HG03066 (cell line): Measurements from ENCODE around the gene CMTM3.
A peak's percentile ranks its signal among the peaks of the same experiment; 100 is the strongest.
"Not testable (repeated sequence)": the region's sequence is repeated elsewhere in the genome, so short reads cannot be mapped to it uniquely, and the experiment has no call there.

Experiments
- ATAC-seq: cut with Tn5 transposase; IDR thresholded peaks from one replicate; pipeline ENCODE4 v1.9.1; 2021; ENCODE audit warnings: low read depth; ENCODE audit not compliant: unreplicated experiment

The CMTM3 gene

DNA sequence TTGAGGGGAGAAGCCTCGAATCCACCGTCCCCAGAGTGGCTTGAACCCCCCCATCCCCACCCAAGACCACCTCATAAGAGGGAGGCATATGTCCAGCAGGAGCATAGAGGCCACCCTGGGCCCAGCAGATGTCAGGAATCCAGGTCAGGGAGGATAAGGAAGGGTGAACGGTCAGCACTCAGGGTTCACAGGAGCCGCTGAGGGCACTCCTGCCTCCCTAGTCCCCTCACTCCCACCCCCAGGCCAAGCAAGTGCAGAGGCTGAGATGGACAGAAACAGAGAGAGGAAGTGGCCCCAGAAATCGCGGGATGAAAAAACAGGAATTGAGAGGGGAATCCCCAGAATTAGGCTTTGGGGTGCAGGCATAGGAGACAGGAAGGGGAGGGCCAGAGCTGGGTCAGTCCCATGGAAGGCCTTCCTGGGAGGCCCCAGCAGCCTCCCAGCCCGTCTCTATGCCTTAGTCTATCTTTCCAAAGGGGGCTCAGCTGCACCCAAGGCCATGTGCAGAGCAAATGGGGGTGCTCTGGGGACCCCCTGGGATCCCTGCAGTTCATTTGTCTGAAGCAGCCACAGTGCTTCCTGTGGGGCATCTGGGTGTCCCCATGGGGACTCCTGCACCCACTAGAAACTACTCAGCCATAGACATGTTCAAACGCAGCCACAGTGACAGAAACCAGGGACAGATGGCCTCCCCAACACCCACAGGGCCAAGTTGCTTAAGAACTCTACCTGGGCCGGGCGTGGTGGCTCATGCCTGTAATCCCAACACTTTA, 1.7 kb downstream of the CMTM3 start:
- ATAC-seq = peak; percentile 46

DNA sequence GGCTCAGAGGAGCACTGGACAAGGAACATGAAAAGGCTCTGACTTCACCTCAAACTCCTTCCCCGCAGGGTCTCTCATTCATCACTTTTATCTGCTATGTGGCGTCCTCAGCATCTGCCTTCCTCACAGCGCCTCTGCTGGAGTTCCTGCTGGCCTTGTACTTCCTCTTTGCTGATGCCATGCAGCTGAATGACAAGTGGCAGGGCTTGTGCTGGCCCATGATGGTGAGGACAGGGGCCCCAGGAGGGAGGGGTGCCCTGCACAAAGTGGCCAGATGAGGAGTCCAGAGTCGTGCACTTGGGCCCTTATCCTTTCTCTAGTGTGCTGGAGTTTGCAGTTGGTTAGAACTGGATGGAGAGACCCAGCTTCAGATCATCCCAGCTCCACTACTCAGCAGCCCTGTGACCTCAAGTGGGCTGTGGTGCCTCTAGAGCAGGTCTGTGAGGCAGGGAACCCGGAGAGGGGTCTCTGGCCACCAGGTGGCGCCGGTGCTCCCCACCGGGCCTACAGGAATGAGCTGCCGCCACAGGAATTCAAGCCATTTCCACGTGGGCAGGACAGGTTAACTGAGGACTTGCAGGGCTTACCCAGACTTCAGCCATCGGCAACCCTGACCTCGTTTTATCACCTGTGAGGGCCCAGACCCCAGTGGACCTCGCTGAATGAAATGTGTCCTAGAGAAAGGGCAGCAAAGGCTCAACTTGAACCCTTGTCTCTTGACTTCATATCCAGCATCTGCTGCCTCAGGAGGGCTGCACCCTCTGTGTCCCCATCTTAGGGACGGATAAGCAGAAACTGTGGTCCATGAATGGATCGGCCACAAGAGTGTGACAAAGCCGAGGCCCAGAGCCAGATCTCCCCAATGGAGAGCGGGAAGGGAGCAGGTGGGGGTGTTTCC, 4.0 kb downstream of the CMTM3 start:
- peak; percentile 28 for ATAC-seq

DNA sequence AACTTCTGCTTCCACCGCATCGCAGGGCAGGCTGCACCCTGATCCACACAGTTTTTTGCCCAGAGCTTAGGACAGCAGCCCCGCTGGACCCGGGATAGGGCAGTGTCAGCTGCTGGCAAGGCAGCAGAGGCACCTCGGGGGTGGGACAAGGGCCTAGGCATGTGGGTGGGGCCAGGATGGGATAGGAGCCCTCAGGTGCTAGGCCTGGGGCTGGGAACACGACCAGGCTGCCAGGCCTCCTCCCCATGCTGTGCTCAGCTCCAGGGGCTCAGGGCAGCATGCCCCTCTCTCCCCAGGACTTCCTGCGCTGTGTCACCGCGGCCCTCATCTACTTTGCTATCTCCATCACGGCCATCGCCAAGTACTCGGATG, 4.6 kb downstream of the CMTM3 start:
- no peak for ATAC-seq

DNA sequence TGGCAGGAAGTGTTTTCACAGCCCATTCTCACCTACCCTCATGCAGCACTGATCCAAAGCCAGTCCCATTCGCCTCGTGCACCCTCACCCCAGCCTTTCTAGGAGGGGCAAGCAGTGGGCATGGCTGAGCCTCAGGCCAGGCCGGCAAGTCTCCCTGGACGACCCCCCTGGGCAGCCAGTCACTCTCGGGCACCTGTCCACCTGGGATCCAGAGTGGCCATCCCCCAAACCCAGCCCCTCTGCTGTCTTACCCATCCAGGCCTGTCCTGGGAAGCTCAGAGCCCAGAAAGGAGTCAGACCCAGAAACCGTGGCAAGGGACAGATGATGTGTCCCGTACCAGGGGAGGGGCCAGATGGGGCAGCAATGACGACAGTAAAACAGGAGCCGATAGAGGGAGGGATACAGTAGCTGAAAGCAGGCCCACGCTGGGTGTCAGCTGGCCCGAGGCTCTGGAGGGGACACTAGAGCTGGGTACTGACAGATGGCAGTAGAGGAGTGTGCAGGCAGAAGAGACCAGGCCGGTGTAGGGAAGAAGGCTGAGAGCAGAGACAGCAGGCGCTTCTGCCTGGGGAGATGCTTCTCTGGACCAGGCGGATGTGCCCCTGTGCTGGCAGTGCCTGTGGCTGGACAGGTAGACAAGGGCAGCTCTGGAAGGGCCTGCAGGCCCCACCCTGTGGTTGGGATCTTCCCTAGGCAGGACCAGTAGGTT, 5.8 kb downstream of the CMTM3 start:
- no peak for ATAC-seq

DNA sequence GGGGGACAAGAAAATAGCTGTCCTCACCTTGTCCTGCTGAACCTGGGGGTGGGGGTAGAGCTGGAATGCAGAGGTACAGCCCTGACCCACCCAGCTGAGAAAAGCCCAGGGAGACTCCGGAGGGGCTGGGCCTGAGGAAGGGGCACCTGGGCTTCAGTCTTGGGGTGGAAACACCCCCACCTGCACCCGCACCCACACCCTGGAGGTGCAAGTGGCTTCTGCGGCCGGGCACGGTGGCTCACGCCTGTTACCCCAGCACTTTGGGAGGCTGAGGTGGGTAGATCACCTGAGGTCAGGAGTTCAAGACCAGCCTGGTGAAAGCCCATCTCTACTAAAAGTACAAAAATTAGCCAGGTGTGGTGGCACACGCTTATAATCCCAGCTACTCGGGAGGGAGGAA, 7.4 kb downstream of the CMTM3 start:
- ATAC-seq = not testable (repeated sequence)

DNA sequence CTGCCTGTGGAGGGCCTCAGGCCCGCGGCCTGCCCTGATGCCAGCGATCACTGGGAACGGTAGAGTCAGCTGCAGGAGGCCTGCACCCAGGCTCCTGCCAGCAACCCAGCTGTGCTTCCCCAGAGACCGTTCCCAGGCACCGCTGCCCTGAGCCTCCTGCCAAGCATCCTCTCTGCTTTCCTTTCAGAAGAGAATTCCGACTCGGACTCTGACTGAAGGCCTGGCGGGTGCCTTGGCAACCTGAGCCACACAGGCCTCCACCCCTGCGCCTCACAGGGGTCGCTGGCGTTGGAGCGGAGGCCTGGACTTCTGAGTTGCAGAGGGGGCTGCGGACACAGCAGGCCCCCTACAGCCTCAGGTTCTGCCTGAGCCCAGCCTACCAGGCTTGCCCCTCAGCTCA, 7.9 kb downstream of the CMTM3 start:
- ATAC-seq = no peak

DNA sequence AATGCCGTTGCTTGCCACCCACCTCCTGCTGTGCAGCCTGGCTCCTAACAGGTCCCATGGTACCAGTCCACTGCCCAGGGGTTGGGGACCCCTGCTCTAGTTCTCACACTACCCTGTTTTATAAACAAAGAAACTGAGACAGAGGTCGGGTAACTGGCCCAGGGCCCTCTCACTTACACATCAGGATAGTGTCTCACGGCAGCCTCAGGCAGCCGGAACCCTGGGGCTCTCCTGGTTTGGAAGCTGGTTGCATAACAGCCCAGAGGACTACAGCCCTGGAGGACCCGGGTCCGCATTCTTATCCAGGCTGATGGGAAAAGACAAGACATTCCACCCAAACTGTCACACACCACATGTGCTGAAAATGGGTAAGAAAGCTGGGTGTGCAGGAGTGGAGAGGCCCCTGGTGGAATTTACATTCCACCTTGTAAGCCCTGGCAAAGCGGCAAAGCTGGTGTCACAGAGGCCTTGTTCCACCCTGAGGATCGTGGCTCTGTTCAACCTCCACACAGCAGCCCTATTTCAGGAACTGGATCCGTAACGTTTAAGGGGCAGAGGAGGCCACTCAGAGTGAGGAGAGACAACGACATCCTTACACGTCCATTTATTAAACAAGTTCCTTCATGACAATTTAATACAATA, 9.8 kb downstream of the CMTM3 start:
- ATAC-seq = no peak

DNA sequence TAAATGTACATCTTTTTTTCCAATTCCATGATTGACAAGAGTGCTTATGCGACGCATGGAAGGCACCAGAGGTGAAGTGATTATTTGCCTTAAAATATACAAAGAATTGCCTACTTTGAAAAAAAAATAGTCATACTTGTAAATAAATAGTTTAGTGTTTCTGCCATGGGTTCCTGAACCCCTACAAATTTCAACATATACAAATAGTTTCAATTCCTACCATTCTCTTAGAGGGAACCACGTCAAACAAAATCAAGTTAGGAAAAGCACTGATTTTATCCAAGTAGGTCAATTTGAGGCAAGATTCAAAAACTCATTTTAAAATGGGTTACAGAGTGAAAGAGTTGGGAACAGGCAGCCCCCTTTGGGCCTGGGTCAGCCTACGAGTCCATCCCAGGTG, 11.7 kb downstream of the CMTM3 start:
- ATAC-seq = no peak

DNA sequence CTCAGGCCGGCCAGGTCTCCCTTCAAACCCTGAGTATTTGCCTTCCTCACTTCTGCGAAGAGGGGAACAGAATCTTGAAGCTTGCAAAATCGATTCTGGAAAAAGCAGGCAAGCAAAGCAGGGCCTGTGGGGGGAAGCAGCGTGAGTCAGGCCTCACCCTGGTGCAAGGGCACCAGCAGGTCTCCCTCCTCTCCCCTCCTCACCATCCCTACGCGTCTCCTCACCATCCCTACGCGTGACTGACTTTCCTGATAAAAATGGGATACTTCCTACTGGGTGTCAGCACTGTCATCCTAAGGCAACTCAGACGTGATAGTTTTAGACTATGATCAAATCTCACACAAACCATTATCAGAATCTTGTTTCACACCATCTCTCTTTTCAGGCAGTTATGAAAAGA, 12.1 kb downstream of the CMTM3 start:
- ATAC-seq = no peak

DNA sequence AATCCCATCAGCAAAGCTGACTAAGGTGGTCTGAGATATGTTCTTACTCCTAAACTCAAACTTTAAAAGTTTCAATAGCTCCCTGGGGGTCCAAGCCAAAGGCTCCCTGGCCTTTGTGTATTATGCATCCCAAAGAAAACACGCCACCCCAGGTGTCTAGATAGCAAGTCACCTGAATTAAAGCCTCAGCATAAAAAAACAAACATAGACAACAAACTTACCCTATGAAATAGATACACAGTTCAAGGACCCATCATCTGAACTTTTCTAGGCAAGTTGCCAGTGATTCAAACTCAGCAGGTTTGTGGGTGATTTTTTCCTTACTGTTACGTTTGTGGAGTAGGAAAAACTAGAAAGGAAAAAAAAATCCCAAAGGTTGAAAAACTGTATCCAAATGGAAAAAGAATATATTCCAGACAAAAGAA, 12.5 kb downstream of the CMTM3 start:
- ATAC-seq = no peak

DNA sequence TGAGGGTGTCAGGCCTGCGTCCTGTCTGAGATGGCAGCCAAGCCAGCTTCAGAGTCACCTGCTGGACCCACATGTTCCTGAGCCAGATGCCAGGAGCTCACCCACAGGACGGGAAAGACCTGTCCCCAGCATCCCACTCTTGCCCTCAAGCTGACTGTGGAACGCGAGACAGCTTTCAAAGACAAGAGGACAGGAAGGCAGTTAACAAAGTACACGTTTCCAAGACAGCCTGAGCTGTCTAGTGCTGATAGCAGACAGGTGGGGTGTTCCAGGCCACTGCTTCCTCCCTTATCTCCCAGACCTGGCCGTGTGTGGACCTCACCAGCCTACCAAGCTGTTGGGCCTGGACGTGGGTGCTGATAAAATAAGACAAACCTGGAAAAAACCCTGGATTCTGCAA, 13.2 kb downstream of the CMTM3 start:
- ATAC-seq = no peak

DNA sequence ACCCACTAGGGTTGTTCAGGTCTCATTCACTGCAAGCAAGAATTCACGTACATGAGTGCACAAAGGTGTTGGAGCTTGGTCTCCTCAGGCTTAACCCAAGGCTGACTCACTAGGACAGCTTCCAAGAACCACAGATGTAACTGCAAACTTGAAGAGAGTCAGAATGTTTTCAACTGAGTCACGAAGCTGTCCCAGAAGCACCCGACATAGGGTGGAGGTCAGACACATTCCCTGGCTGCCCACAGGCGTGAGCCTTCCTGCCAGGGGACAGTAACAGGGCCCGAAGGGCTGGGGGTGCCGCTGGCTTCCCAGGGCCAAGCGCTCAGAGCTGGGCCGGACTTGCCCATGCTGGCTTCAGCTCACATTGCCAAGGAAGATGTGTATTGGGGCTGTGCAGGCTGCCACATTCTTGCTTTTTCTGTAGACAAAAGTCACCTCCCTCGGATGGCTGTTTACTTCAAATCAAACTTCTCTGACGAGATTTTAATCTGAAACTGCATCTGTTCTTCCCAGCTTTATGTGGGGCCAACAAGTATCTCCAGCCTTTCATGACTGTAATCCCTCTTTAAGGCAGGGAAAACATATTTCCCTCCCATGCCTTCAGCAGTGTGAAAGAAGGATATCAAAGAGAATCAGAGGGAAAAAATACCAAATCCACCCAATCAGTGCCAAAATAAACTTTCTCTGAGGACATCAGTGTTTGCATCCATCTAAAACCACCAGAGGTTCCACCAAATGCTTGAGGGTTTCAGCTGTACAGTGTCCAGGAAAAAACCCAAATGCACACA, 14.3 kb downstream of the CMTM3 start:
- no peak for ATAC-seq

DNA sequence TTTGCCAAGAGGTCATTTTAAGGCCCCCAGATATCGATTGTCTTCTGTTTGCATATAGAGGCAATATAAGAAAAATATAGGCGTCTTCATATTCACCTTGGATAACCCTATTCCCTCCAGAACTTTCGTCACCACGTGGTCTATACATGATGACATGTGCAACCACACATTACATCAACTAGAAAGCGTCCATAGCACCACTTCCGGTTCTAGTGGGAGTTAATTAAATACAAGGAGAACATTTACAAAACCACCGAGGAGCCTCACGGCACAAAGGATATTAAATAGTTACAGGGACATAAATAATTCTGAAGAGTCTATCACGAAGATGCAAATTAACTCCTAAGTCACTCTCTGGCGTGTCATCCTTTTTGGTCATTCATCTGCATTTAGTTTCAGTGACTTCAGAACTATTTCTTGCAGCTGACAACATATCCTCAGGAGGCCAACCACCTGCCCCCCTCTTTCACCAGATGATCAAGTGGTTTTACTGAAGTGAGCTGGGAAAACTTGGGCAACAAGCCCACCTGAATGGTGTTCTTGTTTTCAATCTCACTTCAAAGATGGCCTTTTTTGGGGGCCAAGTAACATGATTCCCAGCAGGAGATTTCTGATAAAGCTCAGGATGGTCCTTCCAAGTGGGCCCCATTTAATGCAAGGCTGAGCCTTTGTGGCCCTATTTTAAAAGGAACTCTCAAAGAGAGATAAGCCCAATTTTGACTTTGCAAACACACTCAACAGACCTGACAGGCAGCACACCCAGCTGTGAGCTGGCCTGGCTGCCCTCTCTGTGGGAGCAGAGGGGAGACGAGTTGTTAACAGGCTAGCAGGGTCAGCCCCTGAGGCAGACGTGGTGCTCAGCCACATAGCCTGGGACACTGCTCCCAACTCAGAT, 15.3 kb downstream of the CMTM3 start:
- no peak for ATAC-seq

DNA sequence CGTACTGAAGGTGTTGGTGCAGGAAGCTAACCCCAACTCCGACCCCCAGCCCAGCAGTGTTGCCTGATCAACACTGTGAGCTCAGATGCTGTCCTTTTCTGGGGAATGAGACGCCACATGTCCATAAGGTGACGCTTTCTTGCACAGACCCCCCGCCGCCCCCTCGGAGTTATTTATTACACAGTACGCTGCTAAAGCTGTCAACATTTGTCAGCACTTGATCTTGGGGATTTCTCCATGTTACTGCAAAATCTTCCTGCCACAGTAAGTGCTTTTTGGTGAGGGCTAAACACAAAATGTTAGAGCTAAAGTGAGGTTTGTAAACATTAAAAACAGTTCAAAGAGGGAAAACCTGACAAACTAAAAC, 15.9 kb downstream of the CMTM3 start:
- no peak for ATAC-seq

DNA sequence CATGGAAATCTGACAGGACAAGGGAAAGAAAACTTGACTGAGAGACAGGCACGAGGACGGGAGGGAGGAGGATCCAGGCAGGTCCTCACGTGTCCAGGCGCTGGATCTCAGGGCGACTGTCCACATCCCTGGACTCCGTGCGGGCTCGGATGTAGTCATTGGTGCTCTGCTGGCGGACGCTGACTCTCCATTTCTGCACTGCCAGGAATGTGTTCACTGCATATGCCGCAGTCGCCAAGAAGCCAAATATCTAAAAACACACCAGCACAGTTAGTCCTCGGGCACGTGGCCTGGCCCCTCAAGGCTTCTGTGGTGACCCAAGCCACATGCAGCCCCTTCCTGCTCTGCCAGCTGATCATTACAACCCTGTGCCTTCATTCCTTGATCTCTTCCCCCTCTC, 17.5 kb downstream of the CMTM3 start:
- ATAC-seq = no peak

DNA sequence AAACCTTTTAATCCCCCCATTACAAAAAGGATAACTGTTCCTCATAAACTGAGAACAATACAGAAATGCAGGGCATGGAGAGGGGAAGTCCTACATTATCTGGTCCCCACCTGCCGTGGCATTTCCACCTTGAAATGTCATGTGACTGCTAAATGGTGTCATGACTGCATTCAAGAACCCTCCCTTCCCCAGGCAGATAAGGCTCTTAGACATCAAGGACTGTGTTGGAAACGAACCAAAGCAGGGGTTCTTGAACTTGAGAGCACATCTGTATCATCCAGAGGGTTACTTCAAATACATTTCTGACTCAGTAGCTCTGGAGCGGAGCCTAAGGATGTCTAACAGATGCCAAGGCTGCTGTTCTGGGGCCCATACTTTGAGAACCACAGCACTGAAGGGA, 18.4 kb downstream of the CMTM3 start:
- ATAC-seq = no peak

DNA sequence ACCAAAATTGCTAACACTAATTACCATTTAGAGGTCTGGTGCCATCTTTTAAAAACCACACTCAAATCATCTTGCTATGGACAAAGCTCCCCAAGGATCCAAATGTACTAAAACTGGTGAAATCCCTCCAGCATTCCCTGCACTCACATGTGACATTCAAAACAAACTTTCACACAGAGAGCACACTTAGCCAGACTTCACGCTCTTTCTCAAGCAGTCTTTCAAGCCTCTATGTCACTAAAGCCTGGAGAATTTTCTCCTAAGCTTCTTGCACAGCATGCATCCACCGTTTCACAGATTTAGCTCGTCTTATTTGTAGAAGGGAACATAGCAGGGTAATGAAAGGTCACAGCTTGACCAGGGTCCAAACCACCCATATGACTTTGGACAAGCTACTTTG, 19.3 kb downstream of the CMTM3 start:
- no peak for ATAC-seq

DNA sequence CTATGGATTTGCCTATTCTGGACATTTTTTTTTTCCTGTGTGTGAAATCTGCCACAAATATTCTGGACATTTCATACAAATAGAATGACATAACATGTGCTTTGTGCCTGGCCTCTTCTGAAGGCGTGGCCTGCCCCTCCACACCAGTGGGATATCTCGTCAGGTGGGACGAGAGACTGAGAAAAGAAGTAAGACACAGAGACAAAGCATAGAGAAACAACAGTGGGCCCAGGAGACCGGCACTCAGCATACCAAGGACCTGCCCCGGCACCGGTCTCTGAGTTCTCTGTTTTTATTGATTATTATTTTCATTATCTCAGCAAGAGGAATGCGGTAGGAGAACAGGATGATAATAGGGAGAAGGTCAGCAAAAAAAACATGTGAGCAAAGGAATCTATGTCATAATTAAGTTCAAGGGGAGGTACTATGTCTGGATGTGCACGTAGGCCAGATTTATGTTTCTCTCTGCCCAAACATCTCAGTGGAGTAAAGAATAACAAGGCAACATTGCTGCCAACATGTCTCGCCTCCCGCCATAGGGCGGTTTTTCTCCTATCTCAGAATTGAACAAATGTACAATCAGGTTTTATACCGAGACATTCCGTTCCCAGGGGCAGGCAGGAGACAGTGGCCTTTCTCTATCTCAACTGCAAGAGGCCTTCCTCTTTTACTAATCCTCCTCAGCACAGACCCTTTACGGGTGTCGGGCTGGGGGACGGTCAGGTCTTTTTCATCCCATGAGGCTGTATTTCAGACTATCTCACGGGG, 23.3 kb downstream of the CMTM3 start:
- ATAC-seq = not testable (repeated sequence)
